ENCODE measurements around the gene CYFIP2. TPM values are rescaled to one million over a fixed set of nuclear protein-coding genes. Genes with fewer than 3 reads are reported as not detected.

Gene CYFIP2
- polyA plus RNA-seq, 1 donor from 2014 or later: 59.7 TPM

DNA sequence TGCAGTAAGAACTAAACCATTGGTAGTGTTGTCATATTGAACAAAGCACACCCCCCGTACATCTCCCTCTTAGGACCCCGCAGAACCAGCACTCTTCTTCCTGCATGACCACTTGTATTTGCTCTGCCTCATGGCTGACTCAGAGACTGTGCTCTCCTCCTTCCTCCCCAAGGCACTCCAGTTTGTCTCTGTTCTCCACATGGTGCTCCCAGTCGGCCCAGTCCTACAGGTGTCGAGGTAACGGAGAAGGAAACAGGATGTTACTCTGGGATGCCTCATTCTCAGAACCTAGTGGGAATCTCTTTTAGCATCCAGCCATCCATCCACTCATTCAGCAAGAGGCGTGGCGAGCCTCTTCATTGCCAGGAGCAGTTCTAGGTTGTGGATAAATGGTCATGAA lies 97.1 kb downstream of the CYFIP2 start:
- Histone ChIP-seq H3K9me2 (ENCODE audit: insufficient read depth, low read length) (no peaks in the 10 kb centered on the region), H3K36me3 (ENCODE audit: insufficient read depth, low read length) (peaks cover 26% of the 10 kb centered on the region), H2AFZ (ENCODE audit: low read depth, low read length) (no peak overlapping the region), H3F3A (ENCODE audit: insufficient read depth, low read length, poor library complexity, severe bottlenecking) (no peaks in the 10 kb centered on the region), H3K9ac (ENCODE audit: low read length) (no peak overlapping the region), H3K79me2 (replicated peaks; ENCODE audit: insufficient read depth, low read length) (no peaks in the 10 kb centered on the region), H3K4me2 (ENCODE audit: low read length) (no peak overlapping the region), H3K9me3 (ENCODE audit: low read length) (no peaks in the 10 kb centered on the region), H4K20me1 (ENCODE audit: insufficient read depth) (no peaks in the 10 kb centered on the region), H3K4me3 (ENCODE audit: low read length) (no peak overlapping the region), H3K27me3 (ENCODE audit: insufficient read depth, low read depth, low read length) (no peaks in the 10 kb centered on the region), H3K27ac (ENCODE audit: low read length) (no peak overlapping the region)
- TF ChIP-seq EZH2 (IDR thresholded peaks at IDR 0.05; ENCODE audit: borderline replicate concordance, insufficient read depth, low read length, poor library complexity, severe bottlenecking) (no peak), EP300 (conservative IDR thresholded peaks at IDR 0.05; ENCODE audit: poor library complexity, severe bottlenecking) (no peak), POLR2AphosphoS5 (IDR thresholded peaks at IDR 0.05) (no peak), MXI1 (conservative IDR thresholded peaks at IDR 0.05; ENCODE audit: poor library complexity, severe bottlenecking) (no peak), TAF1 (IDR thresholded peaks at IDR 0.05; ENCODE audit: low read depth) (no peak), RAD21 (conservative IDR thresholded peaks at IDR 0.05) (no peak), SMC3 (conservative IDR thresholded peaks at IDR 0.05; ENCODE audit: poor library complexity) (no peak)
- TF ChIP-seq, protein P1, sequence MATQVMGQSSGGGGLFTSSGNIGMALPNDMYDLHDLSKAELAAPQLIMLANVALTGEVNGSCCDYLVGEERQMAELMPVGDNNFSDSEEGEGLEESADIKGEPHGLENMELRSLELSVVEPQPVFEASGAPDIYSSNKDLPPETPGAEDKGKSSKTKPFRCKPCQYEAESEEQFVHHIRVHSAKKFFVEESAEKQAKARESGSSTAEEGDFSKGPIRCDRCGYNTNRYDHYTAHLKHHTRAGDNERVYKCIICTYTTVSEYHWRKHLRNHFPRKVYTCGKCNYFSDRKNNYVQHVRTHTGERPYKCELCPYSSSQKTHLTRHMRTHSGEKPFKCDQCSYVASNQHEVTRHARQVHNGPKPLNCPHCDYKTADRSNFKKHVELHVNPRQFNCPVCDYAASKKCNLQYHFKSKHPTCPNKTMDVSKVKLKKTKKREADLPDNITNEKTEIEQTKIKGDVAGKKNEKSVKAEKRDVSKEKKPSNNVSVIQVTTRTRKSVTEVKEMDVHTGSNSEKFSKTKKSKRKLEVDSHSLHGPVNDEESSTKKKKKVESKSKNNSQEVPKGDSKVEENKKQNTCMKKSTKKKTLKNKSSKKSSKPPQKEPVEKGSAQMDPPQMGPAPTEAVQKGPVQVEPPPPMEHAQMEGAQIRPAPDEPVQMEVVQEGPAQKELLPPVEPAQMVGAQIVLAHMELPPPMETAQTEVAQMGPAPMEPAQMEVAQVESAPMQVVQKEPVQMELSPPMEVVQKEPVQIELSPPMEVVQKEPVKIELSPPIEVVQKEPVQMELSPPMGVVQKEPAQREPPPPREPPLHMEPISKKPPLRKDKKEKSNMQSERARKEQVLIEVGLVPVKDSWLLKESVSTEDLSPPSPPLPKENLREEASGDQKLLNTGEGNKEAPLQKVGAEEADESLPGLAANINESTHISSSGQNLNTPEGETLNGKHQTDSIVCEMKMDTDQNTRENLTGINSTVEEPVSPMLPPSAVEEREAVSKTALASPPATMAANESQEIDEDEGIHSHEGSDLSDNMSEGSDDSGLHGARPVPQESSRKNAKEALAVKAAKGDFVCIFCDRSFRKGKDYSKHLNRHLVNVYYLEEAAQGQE (IDR thresholded peaks at IDR 0.05; ENCODE audit: borderline replicate concordance): no peak
- TF ChIP-seq, protein P2, sequence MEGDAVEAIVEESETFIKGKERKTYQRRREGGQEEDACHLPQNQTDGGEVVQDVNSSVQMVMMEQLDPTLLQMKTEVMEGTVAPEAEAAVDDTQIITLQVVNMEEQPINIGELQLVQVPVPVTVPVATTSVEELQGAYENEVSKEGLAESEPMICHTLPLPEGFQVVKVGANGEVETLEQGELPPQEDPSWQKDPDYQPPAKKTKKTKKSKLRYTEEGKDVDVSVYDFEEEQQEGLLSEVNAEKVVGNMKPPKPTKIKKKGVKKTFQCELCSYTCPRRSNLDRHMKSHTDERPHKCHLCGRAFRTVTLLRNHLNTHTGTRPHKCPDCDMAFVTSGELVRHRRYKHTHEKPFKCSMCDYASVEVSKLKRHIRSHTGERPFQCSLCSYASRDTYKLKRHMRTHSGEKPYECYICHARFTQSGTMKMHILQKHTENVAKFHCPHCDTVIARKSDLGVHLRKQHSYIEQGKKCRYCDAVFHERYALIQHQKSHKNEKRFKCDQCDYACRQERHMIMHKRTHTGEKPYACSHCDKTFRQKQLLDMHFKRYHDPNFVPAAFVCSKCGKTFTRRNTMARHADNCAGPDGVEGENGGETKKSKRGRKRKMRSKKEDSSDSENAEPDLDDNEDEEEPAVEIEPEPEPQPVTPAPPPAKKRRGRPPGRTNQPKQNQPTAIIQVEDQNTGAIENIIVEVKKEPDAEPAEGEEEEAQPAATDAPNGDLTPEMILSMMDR (IDR thresholded peaks at IDR 0.05; ENCODE audit: poor library complexity, severe bottlenecking): no peak

DNA sequence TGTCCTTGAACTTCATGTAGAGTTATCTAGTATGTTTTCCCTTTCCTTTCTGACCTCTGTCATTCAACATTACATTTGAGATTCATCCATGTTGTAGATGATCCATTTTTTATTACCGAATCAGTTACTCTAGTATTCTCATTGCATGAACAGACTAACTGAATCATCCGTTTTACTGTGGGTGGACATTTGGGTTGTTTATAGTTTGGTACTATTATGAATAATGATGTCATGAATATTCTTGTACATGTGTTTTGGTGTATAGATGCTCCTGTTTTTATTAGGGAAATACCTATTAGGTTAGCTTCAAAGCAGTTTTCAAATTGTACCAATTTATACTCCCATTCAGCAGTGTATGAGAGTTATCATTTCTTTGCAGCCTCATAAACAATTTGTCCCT lies 99.8 kb downstream of the CYFIP2 start:
- Histone ChIP-seq H3K27me3 (ENCODE audit: insufficient read depth, low read depth, low read length) (no peaks in the 10 kb centered on the region), H3K9me2 (ENCODE audit: insufficient read depth, low read length) (no peaks in the 10 kb centered on the region), H4K20me1 (ENCODE audit: insufficient read depth) (no peaks in the 10 kb centered on the region), H3K4me2 (ENCODE audit: low read length) (no peak overlapping the region), H3K4me3 (ENCODE audit: low read length) (no peak overlapping the region), H3K9me3 (ENCODE audit: low read length) (no peaks in the 10 kb centered on the region), H3K79me2 (replicated peaks; ENCODE audit: insufficient read depth, low read length) (no peaks in the 10 kb centered on the region), H3K27ac (ENCODE audit: low read length) (no peak overlapping the region), H3K9ac (ENCODE audit: low read length) (no peak overlapping the region), H3F3A (ENCODE audit: insufficient read depth, low read length, poor library complexity, severe bottlenecking) (no peaks in the 10 kb centered on the region), H2AFZ (ENCODE audit: low read depth, low read length) (no peak overlapping the region), H3K36me3 (ENCODE audit: insufficient read depth, low read length) (peaks cover 9% of the 10 kb centered on the region)
- TF ChIP-seq SMC3 (conservative IDR thresholded peaks at IDR 0.05; ENCODE audit: poor library complexity): no peak
- no peak for TF ChIP-seq MXI1 (conservative IDR thresholded peaks at IDR 0.05; ENCODE audit: poor library complexity, severe bottlenecking)
